Measurements from ENCODE around the gene UBQLN2.

- TF ChIP-seq ZNF384 (IDR thresholded peaks at IDR 0.05) (no peak), FOXA1 (IDR thresholded peaks at IDR 0.05) (no peak), SP1 (IDR thresholded peaks at IDR 0.05) (no peak), SUZ12 (IDR thresholded peaks at IDR 0.05) (no peak), HDGF (IDR thresholded peaks at IDR 0.05; ENCODE audit: borderline replicate concordance) (no peak), LEF1 (IDR thresholded peaks at IDR 0.05; ENCODE audit: borderline replicate concordance) (no peak), FOXK2 (IDR thresholded peaks at IDR 0.05) (no peak), CTBP1 (IDR thresholded peaks at IDR 0.05; ENCODE audit: borderline replicate concordance) (no peak), TARDBP (IDR thresholded peaks at IDR 0.05) (no peak), BHLHE40 (IDR thresholded peaks at IDR 0.05; ENCODE audit: borderline replicate concordance) (no peak), ARNT (IDR thresholded peaks at IDR 0.05) (no peak), FOXM1 (IDR thresholded peaks at IDR 0.05; ENCODE audit: borderline replicate concordance) (no peak), L3MBTL2 (conservative IDR thresholded peaks at IDR 0.05) (no peak), NFRKB (IDR thresholded peaks at IDR 0.05) (no peak)
Observed at GRCh38 chrX:56572975-56573374, 9.5 kb downstream of the UBQLN2 start.
